SK-N-SH treated with all-trans-retinoic acid at 6 μM for 48 hours (cell line): ENCODE data around the gene PDCD6IP.

Source experiments
- ATAC-seq: fragments of 200-7000 bp; cut with Tn5 transposase; 3 replicates; pipeline ENCODE4 v1.9.1; 2020; ENCODE audit warnings: mild to moderate bottlenecking, moderate library complexity
- ARNTL ChIP-seq: fragments of 450-650 bp; formaldehyde crosslinking; IDR thresholded peaks from 2 replicates; pipeline ENCODE4 v1.5.0; 2020; ENCODE audit warnings: low read depth, mild to moderate bottlenecking, moderate library complexity, borderline replicate concordance
- BACH2 ChIP-seq: fragments of 250-450 bp; sonication (Bioruptor Pico); IDR thresholded peaks from 2 replicates; pipeline ENCODE4 v1.9.0; 2021; ENCODE audit warnings: mild to moderate bottlenecking, borderline replicate concordance
- CSDC2 ChIP-seq: fragments of 250-450 bp; sonication (Bioruptor Pico); IDR thresholded peaks from 2 replicates; pipeline ENCODE4 v1.5.0; 2020; ENCODE audit warnings: mild to moderate bottlenecking, moderate library complexity
- ESRRG ChIP-seq: fragments of 250-450 bp; sonication (Bioruptor Pico); IDR thresholded peaks from 2 replicates; pipeline ENCODE4 v1.6.1; 2021; ENCODE audit warnings: mild to moderate bottlenecking
- GLIS3 ChIP-seq: fragments of 250-450 bp; sonication (Bioruptor Pico); IDR thresholded peaks from 2 replicates; pipeline ENCODE4 v1.5.0; 2020; ENCODE audit warnings: mild to moderate bottlenecking, moderate library complexity
- ISL1 ChIP-seq: fragments of 250-450 bp; sonication (Bioruptor Pico); IDR thresholded peaks from 2 replicates; pipeline ENCODE4 v2.1.2; 2022; ENCODE audit warnings: mild to moderate bottlenecking, moderate library complexity
- OSR1 ChIP-seq: fragments of 250-450 bp; sonication (Bioruptor Pico); IDR thresholded peaks from 2 replicates; pipeline ENCODE4 v1.8.0; 2022; ENCODE audit warnings: moderate library complexity, mild to moderate bottlenecking, inconsistent platforms
- PPARA ChIP-seq: fragments of 250-450 bp; sonication (Bioruptor Pico); IDR thresholded peaks from 2 replicates; pipeline ENCODE4 v1.5.0; 2020; ENCODE audit warnings: mild to moderate bottlenecking, borderline replicate concordance
- RARB ChIP-seq: fragments of 250-450 bp; sonication (Bioruptor Pico); IDR thresholded peaks from 2 replicates; pipeline ENCODE4 v1.8.0; 2021; ENCODE audit warnings: mild to moderate bottlenecking, moderate library complexity
- SNAI2 ChIP-seq: fragments of 250-450 bp; sonication (Bioruptor Pico); IDR thresholded peaks from 2 replicates; pipeline ENCODE4 v1.5.0; 2020; ENCODE audit warnings: mild to moderate bottlenecking, moderate library complexity
- TCF4 ChIP-seq: fragments of 250-450 bp; sonication (Bioruptor Pico); IDR thresholded peaks from 2 replicates; pipeline ENCODE4 v1.8.0; 2021; ENCODE audit warnings: mild to moderate bottlenecking, moderate library complexity, borderline replicate concordance
- TOX ChIP-seq: fragments of 250-450 bp; sonication (Bioruptor Pico); IDR thresholded peaks from 2 replicates; pipeline ENCODE4 v1.8.0; 2021; ENCODE audit warnings: mild to moderate bottlenecking, moderate library complexity, borderline replicate concordance
- ZC3H10 ChIP-seq: fragments of 250-450 bp; sonication (Bioruptor Pico); IDR thresholded peaks from 2 replicates; pipeline ENCODE4 v1.5.1; 2021; ENCODE audit warnings: mild to moderate bottlenecking, moderate library complexity
- ZFP3 ChIP-seq: fragments of 250-450 bp; sonication (Bioruptor Pico); IDR thresholded peaks from 2 replicates; pipeline ENCODE4 v1.5.0; 2020; ENCODE audit warnings: mild to moderate bottlenecking, moderate library complexity
- ZFP30 ChIP-seq: fragments of 450-650 bp; formaldehyde crosslinking; IDR thresholded peaks from 2 replicates; pipeline ENCODE4 v1.5.0; 2022; ENCODE audit warnings: mild to moderate bottlenecking, moderate library complexity
- ZNF565 ChIP-seq: fragments of 450-650 bp; formaldehyde crosslinking; conservative IDR thresholded peaks from 2 replicates; pipeline ENCODE4 v1.5.0; 2020; ENCODE audit warnings: low read depth, mild to moderate bottlenecking, moderate library complexity
- ZNF70 ChIP-seq: fragments of 450-650 bp; formaldehyde crosslinking; IDR thresholded peaks from 2 replicates; pipeline ENCODE4 v1.5.0; 2020; ENCODE audit warnings: mild to moderate bottlenecking, moderate library complexity
- ZNF8 ChIP-seq: fragments of 450-650 bp; formaldehyde crosslinking; IDR thresholded peaks from 2 replicates; pipeline ENCODE4 v1.5.0; 2020; ENCODE audit warnings: mild to moderate bottlenecking, moderate library complexity
- TF ChIP-seq, protein P1 (sequence below): fragments of 250-450 bp; sonication (Bioruptor Pico); IDR thresholded peaks from 2 replicates; pipeline ENCODE4 v1.5.1; 2021; ENCODE audit warnings: mild to moderate bottlenecking, moderate library complexity
- TF ChIP-seq, protein P2 (sequence below): fragments of 250-450 bp; sonication (Bioruptor Pico); IDR thresholded peaks from 2 replicates; pipeline ENCODE4 v1.5.0; 2020; ENCODE audit warnings: mild to moderate bottlenecking, moderate library complexity
- TF ChIP-seq, protein P3 (sequence below): fragments of 250-450 bp; sonication (Bioruptor Pico); IDR thresholded peaks from 2 replicates; pipeline ENCODE4 v1.5.1; 2020; ENCODE audit warnings: low read depth, mild to moderate bottlenecking, moderate library complexity
- TF ChIP-seq, protein P4 (sequence below): fragments of 250-450 bp; sonication (Bioruptor Pico); IDR thresholded peaks from 2 replicates; pipeline ENCODE4 v1.8.0; 2020; ENCODE audit warnings: mild to moderate bottlenecking, moderate library complexity, borderline replicate concordance
- TF ChIP-seq, protein P5 (sequence below): fragments of 250-450 bp; sonication (Bioruptor Pico); IDR thresholded peaks from 2 replicates; pipeline ENCODE4 v1.8.0; 2021; ENCODE audit warnings: low read depth, mild to moderate bottlenecking, moderate library complexity, borderline replicate concordance

Gene PDCD6IP

DNA sequence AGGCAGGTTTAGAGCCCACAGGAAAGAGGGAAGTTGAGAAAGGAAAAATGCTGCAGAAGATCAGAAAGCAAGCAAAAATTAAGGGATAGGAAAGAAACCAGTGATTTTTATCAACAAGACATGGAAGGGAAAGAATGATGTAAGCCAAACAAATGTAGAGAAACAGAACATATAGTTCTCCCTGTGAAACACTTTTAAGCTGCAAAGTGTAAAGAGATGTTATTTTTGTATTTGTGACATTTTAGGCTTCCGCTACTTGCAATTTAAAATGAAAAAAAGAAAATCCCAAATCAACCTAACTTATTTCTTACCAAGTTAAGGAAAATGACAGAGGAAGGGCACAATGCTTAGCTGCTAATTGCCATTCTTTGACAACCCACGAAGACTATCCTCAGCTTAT lies 111.6 kb downstream of the PDCD6IP start:
- TF ChIP-seq ZFP30 (CRISPR knock-in tag): no peak
- TF ChIP-seq, protein P1, sequence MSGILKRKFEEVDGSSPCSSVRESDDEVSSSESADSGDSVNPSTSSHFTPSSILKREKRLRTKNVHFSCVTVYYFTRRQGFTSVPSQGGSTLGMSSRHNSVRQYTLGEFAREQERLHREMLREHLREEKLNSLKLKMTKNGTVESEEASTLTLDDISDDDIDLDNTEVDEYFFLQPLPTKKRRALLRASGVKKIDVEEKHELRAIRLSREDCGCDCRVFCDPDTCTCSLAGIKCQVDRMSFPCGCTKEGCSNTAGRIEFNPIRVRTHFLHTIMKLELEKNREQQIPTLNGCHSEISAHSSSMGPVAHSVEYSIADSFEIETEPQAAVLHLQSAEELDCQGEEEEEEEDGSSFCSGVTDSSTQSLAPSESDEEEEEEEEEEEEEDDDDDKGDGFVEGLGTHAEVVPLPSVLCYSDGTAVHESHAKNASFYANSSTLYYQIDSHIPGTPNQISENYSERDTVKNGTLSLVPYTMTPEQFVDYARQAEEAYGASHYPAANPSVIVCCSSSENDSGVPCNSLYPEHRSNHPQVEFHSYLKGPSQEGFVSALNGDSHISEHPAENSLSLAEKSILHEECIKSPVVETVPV (CRISPR knock-in tag): no peak
- TF ChIP-seq, protein P2, sequence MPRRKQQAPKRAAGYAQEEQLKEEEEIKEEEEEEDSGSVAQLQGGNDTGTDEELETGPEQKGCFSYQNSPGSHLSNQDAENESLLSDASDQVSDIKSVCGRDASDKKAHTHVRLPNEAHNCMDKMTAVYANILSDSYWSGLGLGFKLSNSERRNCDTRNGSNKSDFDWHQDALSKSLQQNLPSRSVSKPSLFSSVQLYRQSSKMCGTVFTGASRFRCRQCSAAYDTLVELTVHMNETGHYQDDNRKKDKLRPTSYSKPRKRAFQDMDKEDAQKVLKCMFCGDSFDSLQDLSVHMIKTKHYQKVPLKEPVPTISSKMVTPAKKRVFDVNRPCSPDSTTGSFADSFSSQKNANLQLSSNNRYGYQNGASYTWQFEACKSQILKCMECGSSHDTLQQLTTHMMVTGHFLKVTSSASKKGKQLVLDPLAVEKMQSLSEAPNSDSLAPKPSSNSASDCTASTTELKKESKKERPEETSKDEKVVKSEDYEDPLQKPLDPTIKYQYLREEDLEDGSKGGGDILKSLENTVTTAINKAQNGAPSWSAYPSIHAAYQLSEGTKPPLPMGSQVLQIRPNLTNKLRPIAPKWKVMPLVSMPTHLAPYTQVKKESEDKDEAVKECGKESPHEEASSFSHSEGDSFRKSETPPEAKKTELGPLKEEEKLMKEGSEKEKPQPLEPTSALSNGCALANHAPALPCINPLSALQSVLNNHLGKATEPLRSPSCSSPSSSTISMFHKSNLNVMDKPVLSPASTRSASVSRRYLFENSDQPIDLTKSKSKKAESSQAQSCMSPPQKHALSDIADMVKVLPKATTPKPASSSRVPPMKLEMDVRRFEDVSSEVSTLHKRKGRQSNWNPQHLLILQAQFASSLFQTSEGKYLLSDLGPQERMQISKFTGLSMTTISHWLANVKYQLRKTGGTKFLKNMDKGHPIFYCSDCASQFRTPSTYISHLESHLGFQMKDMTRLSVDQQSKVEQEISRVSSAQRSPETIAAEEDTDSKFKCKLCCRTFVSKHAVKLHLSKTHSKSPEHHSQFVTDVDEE (CRISPR knock-in tag): no peak
- TF ChIP-seq ISL1 (CRISPR knock-in tag): no peak
- TF ChIP-seq PPARA (CRISPR knock-in tag): no peak
- TF ChIP-seq TCF4 (CRISPR knock-in tag): no peak
- no peak for TF ChIP-seq ZNF8 (CRISPR knock-in tag)
- TF ChIP-seq GLIS3: no peak
- no peak for TF ChIP-seq TOX (CRISPR knock-in tag)
- no peak for TF ChIP-seq CSDC2 (CRISPR knock-in tag)
- no peak for TF ChIP-seq ZNF565 (CRISPR knock-in tag)
- TF ChIP-seq ZNF70 (CRISPR knock-in tag): no peak
- TF ChIP-seq, protein P3, sequence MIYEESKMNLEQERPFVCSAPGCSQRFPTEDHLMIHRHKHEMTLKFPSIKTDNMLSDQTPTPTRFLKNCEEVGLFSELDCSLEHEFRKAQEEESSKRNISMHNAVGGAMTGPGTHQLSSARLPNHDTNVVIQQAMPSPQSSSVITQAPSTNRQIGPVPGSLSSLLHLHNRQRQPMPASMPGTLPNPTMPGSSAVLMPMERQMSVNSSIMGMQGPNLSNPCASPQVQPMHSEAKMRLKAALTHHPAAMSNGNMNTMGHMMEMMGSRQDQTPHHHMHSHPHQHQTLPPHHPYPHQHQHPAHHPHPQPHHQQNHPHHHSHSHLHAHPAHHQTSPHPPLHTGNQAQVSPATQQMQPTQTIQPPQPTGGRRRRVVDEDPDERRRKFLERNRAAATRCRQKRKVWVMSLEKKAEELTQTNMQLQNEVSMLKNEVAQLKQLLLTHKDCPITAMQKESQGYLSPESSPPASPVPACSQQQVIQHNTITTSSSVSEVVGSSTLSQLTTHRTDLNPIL (CRISPR knock-in tag): no peak
- no peak for TF ChIP-seq SNAI2 (CRISPR knock-in tag)
- TF ChIP-seq, protein P4, sequence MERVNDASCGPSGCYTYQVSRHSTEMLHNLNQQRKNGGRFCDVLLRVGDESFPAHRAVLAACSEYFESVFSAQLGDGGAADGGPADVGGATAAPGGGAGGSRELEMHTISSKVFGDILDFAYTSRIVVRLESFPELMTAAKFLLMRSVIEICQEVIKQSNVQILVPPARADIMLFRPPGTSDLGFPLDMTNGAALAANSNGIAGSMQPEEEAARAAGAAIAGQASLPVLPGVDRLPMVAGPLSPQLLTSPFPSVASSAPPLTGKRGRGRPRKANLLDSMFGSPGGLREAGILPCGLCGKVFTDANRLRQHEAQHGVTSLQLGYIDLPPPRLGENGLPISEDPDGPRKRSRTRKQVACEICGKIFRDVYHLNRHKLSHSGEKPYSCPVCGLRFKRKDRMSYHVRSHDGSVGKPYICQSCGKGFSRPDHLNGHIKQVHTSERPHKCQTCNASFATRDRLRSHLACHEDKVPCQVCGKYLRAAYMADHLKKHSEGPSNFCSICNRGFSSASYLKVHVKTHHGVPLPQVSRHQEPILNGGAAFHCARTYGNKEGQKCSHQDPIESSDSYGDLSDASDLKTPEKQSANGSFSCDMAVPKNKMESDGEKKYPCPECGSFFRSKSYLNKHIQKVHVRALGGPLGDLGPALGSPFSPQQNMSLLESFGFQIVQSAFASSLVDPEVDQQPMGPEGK (CRISPR knock-in tag): no peak
- no peak for TF ChIP-seq BACH2
- TF ChIP-seq, protein P5, sequence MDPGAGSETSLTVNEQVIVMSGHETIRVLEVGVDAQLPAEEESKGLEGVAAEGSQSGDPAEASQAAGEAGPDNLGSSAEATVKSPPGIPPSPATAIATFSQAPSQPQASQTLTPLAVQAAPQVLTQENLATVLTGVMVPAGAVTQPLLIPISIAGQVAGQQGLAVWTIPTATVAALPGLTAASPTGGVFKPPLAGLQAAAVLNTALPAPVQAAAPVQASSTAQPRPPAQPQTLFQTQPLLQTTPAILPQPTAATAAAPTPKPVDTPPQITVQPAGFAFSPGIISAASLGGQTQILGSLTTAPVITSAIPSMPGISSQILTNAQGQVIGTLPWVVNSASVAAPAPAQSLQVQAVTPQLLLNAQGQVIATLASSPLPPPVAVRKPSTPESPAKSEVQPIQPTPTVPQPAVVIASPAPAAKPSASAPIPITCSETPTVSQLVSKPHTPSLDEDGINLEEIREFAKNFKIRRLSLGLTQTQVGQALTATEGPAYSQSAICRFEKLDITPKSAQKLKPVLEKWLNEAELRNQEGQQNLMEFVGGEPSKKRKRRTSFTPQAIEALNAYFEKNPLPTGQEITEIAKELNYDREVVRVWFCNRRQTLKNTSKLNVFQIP (CRISPR knock-in tag): no peak
- no peak for TF ChIP-seq OSR1 (CRISPR knock-in tag)
- no peak for TF ChIP-seq RARB (CRISPR knock-in tag)
- TF ChIP-seq ESRRG (CRISPR knock-in tag): no peak
- ATAC-seq: no peak

DNA sequence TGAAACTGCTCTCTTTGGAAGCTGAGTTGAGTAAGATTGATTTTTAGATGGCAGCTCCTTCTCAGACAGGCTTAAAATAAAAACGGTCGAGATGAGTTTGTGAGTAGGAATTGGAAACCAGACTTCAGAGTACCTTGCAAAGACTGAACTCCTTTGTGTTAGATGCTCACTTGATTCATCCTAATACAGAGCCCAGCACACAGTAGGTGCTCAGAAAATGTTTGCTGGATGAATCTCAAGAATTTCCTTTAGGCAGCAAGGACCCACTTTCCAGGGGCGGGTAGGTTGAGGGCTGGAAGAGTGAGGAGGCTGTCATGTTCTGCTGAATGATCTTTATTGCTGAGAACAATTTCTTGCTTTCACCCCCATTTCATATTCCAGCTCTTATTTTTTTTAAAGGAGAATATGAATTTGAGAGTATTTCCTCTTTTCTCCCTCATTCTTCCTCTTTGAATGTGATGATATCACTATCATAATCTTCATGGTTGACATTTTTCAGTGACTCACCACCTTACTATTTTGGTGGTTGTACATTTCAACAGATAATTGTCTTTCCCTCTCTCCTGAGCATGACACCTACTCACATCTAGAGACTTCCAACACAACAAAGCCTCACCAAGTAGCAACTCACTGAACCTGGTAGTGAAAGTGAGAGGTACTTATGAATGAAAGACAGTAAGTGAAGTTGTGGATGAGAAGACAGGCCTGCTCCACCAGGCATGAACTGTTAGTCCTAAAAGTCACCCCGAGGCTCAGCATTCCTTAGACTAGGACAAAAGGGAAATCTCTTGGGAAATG lies 113.3 kb downstream of the PDCD6IP start:
- TF ChIP-seq ISL1 (CRISPR knock-in tag) (peak; percentile 39; the same call in 1 of the 2 replicates), ARNTL (no peak)
- ATAC-seq: peak; percentile 43; the same call in 1 of the 3 replicates

DNA sequence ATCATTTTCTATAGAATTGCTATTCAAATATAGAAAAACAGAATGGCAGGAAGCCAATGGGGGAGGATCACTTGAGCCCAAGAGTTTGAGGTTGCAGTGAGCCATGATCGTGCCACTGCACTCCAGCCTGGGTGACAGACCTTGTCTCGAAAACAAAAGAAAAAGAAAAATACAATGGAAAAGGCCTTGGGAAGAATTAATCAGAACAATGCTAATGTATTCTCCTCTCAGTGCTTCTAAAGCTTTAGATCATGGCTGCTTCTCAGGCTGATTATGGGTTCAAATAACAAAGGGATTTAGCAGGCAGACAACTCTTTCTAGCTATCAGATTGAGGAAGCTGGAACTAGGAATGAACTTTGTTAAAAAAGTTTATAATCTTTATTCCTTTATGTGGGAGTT lies 115.8 kb downstream of the PDCD6IP start:
- no peak for ATAC-seq
- no peak for TF ChIP-seq ESRRG (CRISPR knock-in tag)
- TF ChIP-seq TOX (CRISPR knock-in tag): no peak
- TF ChIP-seq OSR1 (CRISPR knock-in tag): no peak
- TF ChIP-seq ZC3H10: no peak
- TF ChIP-seq, protein P4 (CRISPR knock-in tag): no peak
- TF ChIP-seq BACH2: no peak
- no peak for TF ChIP-seq SNAI2 (CRISPR knock-in tag)
- TF ChIP-seq, protein P1 (CRISPR knock-in tag): no peak
- TF ChIP-seq ZNF8 (CRISPR knock-in tag): no peak
- no peak for TF ChIP-seq CSDC2 (CRISPR knock-in tag)
- TF ChIP-seq ZFP3 (CRISPR knock-in tag): no peak
- no peak for TF ChIP-seq ARNTL
